Measurements from ENCODE around the gene TUBB2B. TPM values are rescaled to one million over a fixed set of nuclear protein-coding genes. Genes with fewer than 3 reads are reported as not detected.

The TUBB2B gene
- total and polyA plus RNA-seq, 2 experiments from 2014 or later: 355 to 794 TPM

GRCh38 chr6:3261921-3262320 lies 34.5 kb upstream of the TUBB2B start:
- no peak overlapping the region for H2AFZ ChIP-seq
- H3K4me2 ChIP-seq: no peak overlapping the region
- peaks cover 72% of the 10 kb centered on the region for H3K79me2 ChIP-seq (replicated peaks; ENCODE audit: insufficient read depth)
- Mint-ChIP-seq H3K4me1 (peaks cover 27% of the 10 kb centered on the region), H3K27me3 (ENCODE audit: insufficient read depth, low read depth, poor library complexity) (peaks cover 14% of the 10 kb centered on the region), H3K9me3 (no peaks in the 10 kb centered on the region), H3K4me3 (no peak overlapping the region), H3K36me3 (ENCODE audit: low read depth) (peaks cover 39% of the 10 kb centered on the region), H3K27ac (no peak overlapping the region)
- no peak for TF ChIP-seq ETS1 (IDR thresholded peaks at IDR 0.05)
- no peak for TF ChIP-seq ZNF331 (CRISPR knock-in tag; IDR thresholded peaks at IDR 0.05; ENCODE audit: low read depth)
- TF ChIP-seq EZH2 (IDR thresholded peaks at IDR 0.05; ENCODE audit: low read depth, unreplicated experiment): no peak
- no peak for TF ChIP-seq JUNB (IDR thresholded peaks at IDR 0.05; ENCODE audit: unreplicated experiment)
- TF ChIP-seq POLR2AphosphoS5 (IDR thresholded peaks at IDR 0.05; ENCODE audit: low read depth): no peak
- no peak for TF ChIP-seq STAT1 (IDR thresholded peaks at IDR 0.05; ENCODE audit: unreplicated experiment)
- TF ChIP-seq EZH2phosphoT487 (IDR thresholded peaks at IDR 0.05; ENCODE audit: unreplicated experiment): no peak
- no peak for TF ChIP-seq ZNF114 (CRISPR knock-in tag; IDR thresholded peaks at IDR 0.05)
- TF ChIP-seq CTCF (conservative IDR thresholded peaks at IDR 0.05; ENCODE audit: low read depth in 2 of 2): no peak
- no peak for TF ChIP-seq CREB1 (CRISPR knock-in tag; IDR thresholded peaks at IDR 0.05; ENCODE audit: low read depth)
- TF ChIP-seq ZNF462 (CRISPR knock-in tag; IDR thresholded peaks at IDR 0.05): no peak
- TF ChIP-seq REST (IDR thresholded peaks at IDR 0.05; ENCODE audit: unreplicated experiment): no peak
- no peak for TF ChIP-seq NANOG (IDR thresholded peaks at IDR 0.05; ENCODE audit: borderline replicate concordance)
- ATAC-seq: no peak
- H3K27ac ChIP-seq (ENCODE audit: low read depth): no peak overlapping the region
- no peaks in the 10 kb centered on the region for H3K27me3 ChIP-seq (ENCODE audit: insufficient read depth)
- no peak overlapping the region for H3K4me3 ChIP-seq
- no peaks in the 10 kb centered on the region for H3K9me2 ChIP-seq (ENCODE audit: insufficient read depth)
- DNase-seq (ENCODE audit: low spot score): no peak
- H3F3A ChIP-seq (replicated peaks; ENCODE audit: low read depth): 0 out of 2 replicates have a peak, but pooled peaks cover 3% of the 10 kb centered on the region
- H3K4me1 ChIP-seq (ENCODE audit: insufficient read depth): peaks cover 21% of the 10 kb centered on the region
- peaks cover 21% of the 10 kb centered on the region for H4K20me1 ChIP-seq (replicated peaks; ENCODE audit: insufficient read depth)
- H3K36me3 ChIP-seq (ENCODE audit: insufficient read depth): no peaks in the 10 kb centered on the region; the same call in 1 of the 2 replicates
